Natural killer cell (primary cell): ENCODE measurements around the gene NRARP. TPM values are rescaled to one million over a fixed set of nuclear protein-coding genes. Genes with fewer than 3 reads are reported as not detected.

Experiments
- ATAC-seq, 3 donors: fragments of 150-1000 bp in 2 of 3; fragments of 200-7000 bp in 1 of 3; cut with Tn5 transposase; 1 replicate in 1 of 3; 2 replicates in 2 of 3; pipeline ENCODE4 v1.10.0; 2021; ENCODE audit warnings: mild to moderate bottlenecking in 2 of 3, moderate library complexity in 2 of 3
- DNase-seq, 2 donors: peaks; one replicate each; pipeline versions ENCODE4 v3.0.0 to v3.0.0-alpha.2; 2013 to 2021; ENCODE audit warnings: mixed read lengths in 1 of 2
- H3K27ac ChIP-seq: one replicate; pipeline ENCODE4 v1.5.1; 2013; ENCODE audit warnings: mild to moderate bottlenecking, low read length
- H3K27me3 ChIP-seq: one replicate; pipeline ENCODE4 v1.6.1; 2013; ENCODE audit warnings: low read length; ENCODE audit not compliant: control insufficient read depth, insufficient read depth
- H3K36me3 ChIP-seq: one replicate; pipeline ENCODE4 v1.6.1; 2013; ENCODE audit warnings: low read length; ENCODE audit not compliant: control insufficient read depth, insufficient read depth
- H3K4me1 ChIP-seq: one replicate; pipeline ENCODE4 v1.6.1; 2013; ENCODE audit warnings: low read length; ENCODE audit not compliant: control insufficient read depth, insufficient read depth
- H3K4me3 ChIP-seq: one replicate; pipeline ENCODE4 v1.5.1; 2013; ENCODE audit warnings: low read length
- H3K9me3 ChIP-seq: one replicate; pipeline ENCODE4 v1.6.1; 2013; ENCODE audit warnings: low read length; ENCODE audit not compliant: control insufficient read depth, insufficient read depth
- H3K27ac Mint-ChIP-seq, 2 donors: one replicate each; pipeline ENCODE4 v1.8.0; 2022; ENCODE audit warnings: mild to moderate bottlenecking in 2 of 2, mixed read lengths in 2 of 2, moderate library complexity in 1 of 2
- H3K27me3 Mint-ChIP-seq, 2 donors: one replicate each; pipeline ENCODE4 v1.8.0; 2022; ENCODE audit warnings: low read depth in 2 of 2, mixed read lengths in 2 of 2
- H3K36me3 Mint-ChIP-seq: one replicate; pipeline ENCODE4 v1.8.0; 2022; ENCODE audit warnings: mixed read lengths
- H3K4me1 Mint-ChIP-seq, 2 donors: one replicate each; pipeline ENCODE4 v1.8.0; 2022; ENCODE audit warnings: mixed read lengths in 2 of 2
- H3K4me3 Mint-ChIP-seq: one replicate; pipeline ENCODE4 v1.8.0; 2022; ENCODE audit warnings: mild to moderate bottlenecking, moderate library complexity, mixed read lengths
- H3K9me3 Mint-ChIP-seq, 2 donors: one replicate each; pipeline ENCODE4 v1.8.0; 2022; ENCODE audit warnings: mixed read lengths in 2 of 2
- WGBS: methylation state at CpG from one replicate; pipeline ENCODE4 v1.1.7; 2013; ENCODE audit warnings: missing lambda C conversion rate; ENCODE audit not compliant: insufficient coverage; 5-methylcytosine and 5-hydroxymethylcytosine counted together
- intact Hi-C: fragments of 100-400 bp; cut with micrococcal nuclease; formaldehyde crosslinking; loops from one replicate; pipeline ENCODE4 v1.14.2; 2022
- total RNA-seq, 4 donors: library from RNA; stranded (reverse); fragments of 120-200 nt in 1 of 4; gene quantifications; one replicate each; pipeline versions ENCODE4 v1.2.3 to v1.2.4, GENCODE V29; 2013 to 2022
- TF ChIP-seq, protein P1 (sequence below): fragments of 200-600 bp; IDR thresholded peaks from one replicate; pipeline ENCODE4 v1.8.0; 2022; ENCODE audit warnings: antibody characterized with exemption

NRARP gene
- total RNA-seq, 3 donors from 2014 or later (not counting 1 experiment from before 2014, with no cell fraction given) = 0.88 to 2.3 (median 1.2) TPM

DNA sequence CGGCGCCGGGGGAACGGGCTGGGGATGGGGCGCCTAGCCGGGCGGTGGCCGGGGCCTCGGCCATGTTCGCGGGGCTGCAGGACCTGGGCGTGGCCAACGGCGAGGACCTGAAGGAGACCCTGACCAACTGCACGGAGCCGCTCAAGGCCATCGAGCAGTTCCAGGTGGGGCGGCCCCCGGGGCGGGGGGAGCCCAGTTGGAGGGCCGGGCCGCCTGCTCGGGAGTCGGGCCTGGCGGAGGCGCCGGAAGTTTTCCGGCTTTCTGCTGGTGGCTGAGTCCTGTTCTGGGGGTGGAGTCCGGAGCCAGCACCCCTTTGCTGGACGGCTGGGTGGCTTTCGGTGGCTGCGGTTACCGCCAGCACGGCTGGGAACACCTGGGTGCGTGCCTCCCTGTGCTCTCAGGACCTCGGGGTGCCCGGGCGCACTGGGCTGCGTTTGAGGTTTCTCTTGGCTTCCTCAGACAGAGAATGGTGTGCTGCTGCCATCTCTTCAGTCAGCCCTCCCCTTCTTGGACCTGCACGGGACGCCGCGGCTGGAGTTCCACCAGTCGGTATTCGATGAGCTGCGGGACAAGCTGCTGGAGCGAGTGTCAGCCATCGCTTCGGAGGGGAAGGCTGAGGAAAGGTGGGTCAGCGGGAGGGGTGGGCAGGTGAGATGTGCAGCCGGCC, 46.5 kb downstream of the NRARP start:
- ATAC-seq (no peak), DNase-seq (no peak)

DNA sequence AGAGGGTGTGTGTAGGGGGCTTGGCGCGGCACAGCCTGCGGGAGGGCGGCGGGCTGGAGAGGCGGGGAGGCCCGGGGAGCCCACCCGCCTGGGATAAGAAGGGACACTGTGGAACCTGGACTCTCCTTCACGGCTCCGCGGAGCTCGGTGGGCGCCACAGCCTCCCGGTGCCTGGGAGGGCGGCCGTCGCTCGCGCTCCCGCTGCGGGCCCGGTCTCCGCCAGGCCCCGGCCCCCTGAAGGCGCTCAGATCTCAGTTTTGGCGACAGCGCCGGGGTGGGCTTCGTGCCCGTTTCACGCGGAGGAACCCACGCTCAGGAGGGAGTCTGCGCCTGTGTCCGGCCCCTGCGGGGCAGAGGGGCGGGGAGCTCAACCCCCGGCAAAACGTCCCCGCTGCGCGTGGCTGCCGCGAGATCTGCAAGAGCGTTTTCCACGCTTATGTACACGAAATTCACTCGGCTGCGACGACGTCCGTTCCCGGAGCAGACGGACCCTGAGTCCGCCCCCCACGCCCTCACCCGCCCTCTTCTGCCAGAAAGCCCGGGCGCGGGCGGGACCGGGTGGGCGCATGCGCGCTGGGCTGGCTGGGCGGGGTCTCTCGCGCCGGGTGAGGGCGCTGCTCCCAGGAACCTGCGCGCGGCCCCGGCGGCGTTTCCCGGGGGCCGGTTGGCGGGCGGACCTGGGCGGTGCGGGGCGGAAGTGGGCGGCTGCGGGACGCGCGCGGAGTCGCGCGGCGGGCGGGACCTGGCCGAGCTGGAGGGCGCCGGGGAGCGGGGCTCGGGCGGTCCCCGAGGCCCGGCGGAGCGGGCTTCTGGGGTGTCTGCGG, 47.2 kb downstream of the NRARP start, which contains the start of gene NELFB:
Gene NELFB, plus strand, starts transcription at position 704 of the 824 bp plus-strand sequence.
- H3K36me3 ChIP-seq = peaks cover 11% of the 10 kb centered on the region
- no peaks in the 10 kb centered on the region for H3K9me3 ChIP-seq
- peaks cover 25% of the 10 kb centered on the region for H3K4me1 ChIP-seq
- WGBS = 4% methylated on average over 105 of the region's 105 CpGs
- peaks cover 0 to 6% of the 10 kb centered on the region in 2 donors for H3K4me1 Mint-ChIP-seq
- intact Hi-C loops = loop anchor here (1.0 kb wide), 2 partner anchors 14 to 32 kb away; partner anchors contain the start of gene TUBB4B
- H3K27ac ChIP-seq = no peak within 1 kb of the TSS
- H3K27ac Mint-ChIP-seq = peak within 1 kb of the TSS; percentile 36 to 81
- DNase-seq (peak; percentile 95 to 99), ATAC-seq (peak; percentile 93 to 96 (median 94))
- H3K36me3 Mint-ChIP-seq = no peaks in the 10 kb centered on the region
- H3K4me3 ChIP-seq = peak within 1 kb of the TSS; percentile 85
- TF ChIP-seq, protein P1, sequence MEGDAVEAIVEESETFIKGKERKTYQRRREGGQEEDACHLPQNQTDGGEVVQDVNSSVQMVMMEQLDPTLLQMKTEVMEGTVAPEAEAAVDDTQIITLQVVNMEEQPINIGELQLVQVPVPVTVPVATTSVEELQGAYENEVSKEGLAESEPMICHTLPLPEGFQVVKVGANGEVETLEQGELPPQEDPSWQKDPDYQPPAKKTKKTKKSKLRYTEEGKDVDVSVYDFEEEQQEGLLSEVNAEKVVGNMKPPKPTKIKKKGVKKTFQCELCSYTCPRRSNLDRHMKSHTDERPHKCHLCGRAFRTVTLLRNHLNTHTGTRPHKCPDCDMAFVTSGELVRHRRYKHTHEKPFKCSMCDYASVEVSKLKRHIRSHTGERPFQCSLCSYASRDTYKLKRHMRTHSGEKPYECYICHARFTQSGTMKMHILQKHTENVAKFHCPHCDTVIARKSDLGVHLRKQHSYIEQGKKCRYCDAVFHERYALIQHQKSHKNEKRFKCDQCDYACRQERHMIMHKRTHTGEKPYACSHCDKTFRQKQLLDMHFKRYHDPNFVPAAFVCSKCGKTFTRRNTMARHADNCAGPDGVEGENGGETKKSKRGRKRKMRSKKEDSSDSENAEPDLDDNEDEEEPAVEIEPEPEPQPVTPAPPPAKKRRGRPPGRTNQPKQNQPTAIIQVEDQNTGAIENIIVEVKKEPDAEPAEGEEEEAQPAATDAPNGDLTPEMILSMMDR = no peak
- H3K4me3 Mint-ChIP-seq = peak within 1 kb of the TSS; percentile 88
- no peaks in the 10 kb centered on the region for H3K27me3 ChIP-seq
- no peaks in the 10 kb centered on the region for H3K27me3 Mint-ChIP-seq
- no peaks in the 10 kb centered on the region for H3K9me3 Mint-ChIP-seq

More for the DNA sequence above, 46.5 kb downstream of the NRARP start:
- Mint-ChIP-seq H3K27ac (peak overlapping the region; percentile 36 to 81), H3K4me1 (peaks cover 0 to 6% of the 10 kb centered on the region in 2 donors), H3K36me3 (no peaks in the 10 kb centered on the region), H3K27me3 (no peaks in the 10 kb centered on the region), H3K9me3 (no peaks in the 10 kb centered on the region), H3K4me3 (peak overlapping the region; percentile 88)
- Histone ChIP-seq H3K4me1 (peaks cover 25% of the 10 kb centered on the region), H3K36me3 (peaks cover 11% of the 10 kb centered on the region), H3K9me3 (no peaks in the 10 kb centered on the region), H3K27ac (no peak overlapping the region), H3K27me3 (no peaks in the 10 kb centered on the region), H3K4me3 (peak overlapping the region; percentile 65)
- 3% methylated on average over 51 of the region's 51 CpGs for WGBS
- intact Hi-C loops = loop anchor here (1.0 kb wide), 2 partner anchors 14 to 32 kb away; partner anchors contain the start of gene TUBB4B
- TF ChIP-seq, protein P1 = no peak

DNA sequence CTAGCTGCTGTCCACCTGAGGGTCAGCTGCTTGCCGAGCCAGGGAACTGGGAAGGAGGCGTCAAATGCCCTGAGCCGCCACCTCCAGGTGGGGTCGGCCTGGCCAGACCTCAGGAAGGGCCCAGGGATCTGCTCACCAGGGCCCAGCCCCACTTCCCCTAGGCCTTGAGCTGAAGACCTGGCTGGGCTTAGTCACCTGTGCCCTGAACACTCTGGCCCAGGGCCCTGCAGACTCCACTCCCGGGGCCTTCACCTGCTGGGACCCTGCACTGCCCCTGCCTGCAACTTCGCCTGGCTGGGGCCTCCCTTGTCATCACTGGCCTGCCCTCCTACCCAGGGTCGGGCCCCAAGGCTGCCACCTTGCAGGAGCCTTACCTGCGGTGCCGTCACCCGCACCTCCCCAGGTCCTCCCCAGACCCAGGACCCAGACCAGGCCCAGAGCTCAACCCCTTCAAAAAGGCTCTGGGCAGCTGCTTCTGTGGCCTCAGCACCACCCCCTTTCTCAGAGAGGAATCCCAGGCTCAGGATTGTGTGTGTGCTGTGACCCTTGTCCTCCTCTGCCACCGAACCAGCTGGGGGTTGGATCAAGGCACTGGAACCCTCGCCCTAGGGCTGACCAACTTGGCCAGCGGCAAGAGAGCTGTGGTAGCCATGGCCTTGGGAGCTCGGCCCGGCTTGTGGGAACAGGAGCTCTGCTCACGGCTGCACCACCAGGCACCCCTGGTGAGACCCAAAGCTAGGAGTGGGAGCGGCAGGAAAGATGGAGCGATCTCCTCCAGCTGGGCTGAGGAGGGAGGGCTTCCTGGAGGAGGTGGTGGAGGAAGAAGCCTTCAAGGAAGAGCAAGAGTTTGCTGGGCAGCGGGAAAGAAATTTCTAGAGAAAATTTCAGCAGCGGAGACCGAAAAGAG, 48.1 kb downstream of the NRARP start:
- peaks cover 25% of the 10 kb centered on the region for H3K4me1 ChIP-seq

More for the DNA sequence above, 48.1 kb downstream of the NRARP start:
- no peak for ATAC-seq
- H3K27ac ChIP-seq = no peak overlapping the region
- TF ChIP-seq, protein P1 = no peak
- no peaks in the 10 kb centered on the region for H3K27me3 Mint-ChIP-seq
- peak overlapping the region; percentile 85 for H3K4me3 ChIP-seq
- DNase-seq = no peak
- H3K4me1 Mint-ChIP-seq = peaks cover 0 to 6% of the 10 kb centered on the region in 2 donors
- peaks cover 7% of the 10 kb centered on the region for H3K36me3 ChIP-seq
- peak overlapping the region in 1 of 2 donors; percentile 81 for H3K27ac Mint-ChIP-seq
- H3K9me3 Mint-ChIP-seq = no peaks in the 10 kb centered on the region
- no peaks in the 10 kb centered on the region for H3K27me3 ChIP-seq
- H3K36me3 Mint-ChIP-seq = no peaks in the 10 kb centered on the region
- 93% methylated on average over 21 of the region's 21 CpGs for WGBS
- intact Hi-C loops = no loop called here
- peak overlapping the region; percentile 86 for H3K4me3 Mint-ChIP-seq
- H3K9me3 ChIP-seq = no peaks in the 10 kb centered on the region
